CD4-positive, alpha-beta T cell treated with Interleukin-15 for 4 hours (primary cell): ENCODE results near the gene MYL6B.
"Not testable (repeated sequence)": the region's sequence is repeated elsewhere in the genome, so short reads cannot be mapped to it uniquely, and the experiment has no call there.

ENCODE experiments used
- DNase-seq: peaks from one replicate; pipeline ENCODE4 v3.0.0-alpha.2; 2020; ENCODE audit warnings: low spot score

The MYL6B gene

DNA sequence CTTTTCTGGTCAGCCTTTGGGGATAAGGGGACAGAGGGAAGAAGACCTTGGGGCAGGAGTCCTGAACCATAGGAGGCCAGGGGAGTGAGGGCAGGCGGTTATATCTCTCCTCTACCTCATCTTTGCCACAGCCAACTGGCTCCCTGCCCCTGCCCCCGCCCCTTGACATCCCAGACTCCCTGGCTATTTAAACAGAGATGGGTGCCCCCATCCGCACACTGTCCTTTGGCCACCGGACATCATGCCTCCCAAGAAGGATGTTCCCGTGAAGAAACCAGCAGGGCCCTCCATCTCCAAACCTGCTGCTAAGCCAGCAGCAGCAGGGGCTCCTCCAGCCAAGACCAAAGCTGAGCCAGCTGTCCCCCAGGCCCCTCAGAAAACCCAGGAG, 1.3 kb downstream of the MYL6B start:
- DNase-seq: no peak

DNA sequence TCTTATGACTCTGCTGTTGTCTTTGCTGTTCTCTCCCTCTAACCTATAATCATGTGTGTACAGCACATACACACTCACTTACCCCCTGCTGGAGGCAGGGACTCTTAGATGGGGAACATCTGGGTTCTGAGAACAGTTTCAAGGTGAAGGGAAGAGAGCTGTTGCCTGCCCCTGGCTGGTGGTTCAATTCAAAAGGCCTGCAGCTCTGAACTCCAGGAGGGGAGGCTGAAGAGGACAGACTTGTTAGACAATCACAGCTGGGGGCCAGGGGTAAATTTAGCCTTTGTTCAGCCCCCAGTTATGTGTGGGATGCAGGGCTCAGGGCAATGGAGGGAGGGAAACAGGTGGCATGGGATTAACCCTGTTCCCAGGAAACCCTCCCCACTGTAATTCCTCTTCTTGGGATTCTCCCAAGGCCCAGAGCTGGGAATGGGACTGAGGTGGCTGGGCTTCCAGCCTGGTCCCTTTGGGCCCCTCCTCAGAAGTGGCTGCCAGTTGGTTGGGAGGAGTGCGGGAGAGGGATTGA, 1.9 kb downstream of the MYL6B start:
- DNase-seq: no peak

DNA sequence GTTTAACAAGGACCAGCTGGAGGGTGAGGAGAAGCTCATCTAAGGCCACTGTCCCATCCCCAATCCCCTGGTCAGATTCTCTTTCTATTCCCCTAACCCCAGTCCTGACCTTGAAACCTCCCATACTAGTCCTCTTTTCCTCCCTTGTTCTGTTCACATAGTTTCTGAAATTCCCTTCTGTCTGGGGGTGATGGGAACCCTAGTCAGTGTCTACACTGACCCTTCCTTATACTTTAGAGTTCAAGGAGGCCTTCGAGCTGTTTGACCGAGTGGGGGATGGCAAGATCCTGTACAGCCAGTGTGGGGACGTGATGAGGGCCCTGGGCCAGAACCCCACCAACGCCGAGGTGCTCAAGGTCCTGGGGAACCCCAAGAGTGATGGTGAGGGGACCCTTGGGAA, 2.4 kb downstream of the MYL6B start:
- DNase-seq: no peak

DNA sequence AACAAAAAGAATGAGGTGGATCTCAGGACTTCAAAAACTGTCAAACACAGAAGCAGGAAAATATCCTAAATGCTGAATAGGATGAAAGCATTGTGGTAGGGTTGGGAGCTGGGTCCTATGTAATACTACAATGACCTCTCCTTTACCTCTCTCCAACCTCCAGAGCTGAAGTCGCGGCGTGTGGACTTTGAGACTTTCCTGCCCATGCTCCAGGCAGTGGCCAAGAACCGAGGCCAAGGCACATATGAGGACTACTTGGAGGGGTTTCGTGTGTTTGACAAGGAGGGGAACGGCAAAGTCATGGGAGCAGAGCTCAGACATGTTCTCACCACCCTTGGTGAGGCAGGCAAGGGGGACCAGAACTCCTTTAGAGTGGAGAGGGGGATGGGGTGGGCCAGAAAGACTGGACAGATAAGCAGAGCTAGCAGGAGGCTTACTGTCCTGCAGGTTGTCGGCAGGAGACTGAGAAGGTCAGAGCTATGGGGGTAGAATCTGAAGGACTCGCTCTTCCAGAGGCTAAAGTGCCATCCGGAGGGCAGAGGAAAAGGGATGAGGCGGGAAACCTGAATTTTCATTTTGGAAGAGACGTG, 3.0 kb downstream of the MYL6B start:
- DNase-seq: no peak

DNA sequence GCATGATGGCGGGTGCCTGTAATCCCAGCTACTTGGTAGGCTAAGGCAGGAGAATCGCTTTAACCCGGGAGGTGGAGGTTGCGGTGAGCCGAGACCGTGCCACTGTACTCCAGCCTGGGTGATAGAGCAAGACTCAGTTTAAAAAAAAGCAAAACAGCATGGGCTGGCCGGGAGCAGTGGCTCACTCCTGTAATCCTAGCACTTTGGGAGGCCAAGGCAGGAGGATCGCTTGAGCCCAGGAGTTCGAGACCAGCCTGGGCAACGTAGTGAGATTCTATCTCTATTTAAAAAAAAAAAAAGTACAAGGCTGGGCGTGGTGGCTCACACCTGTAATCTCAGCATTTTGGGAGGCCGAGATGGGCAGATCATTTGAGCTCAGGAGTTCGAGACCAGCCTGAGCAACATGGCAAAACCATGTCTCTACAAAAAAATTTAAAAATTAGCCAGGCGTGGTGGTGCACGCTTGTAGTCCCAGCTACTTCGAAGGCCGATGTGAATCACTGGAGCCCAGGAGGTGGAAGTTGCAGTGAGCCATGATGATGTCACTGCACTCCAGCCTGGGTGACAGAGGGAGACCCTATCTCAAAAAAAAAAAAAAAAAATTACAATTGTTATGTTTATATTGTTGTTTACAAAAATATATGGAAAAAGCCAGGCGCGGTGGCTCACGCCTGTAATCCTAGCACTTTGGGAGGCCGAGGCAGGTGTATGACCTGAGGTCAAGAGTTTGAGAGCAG, 4.2 kb downstream of the MYL6B start:
- not testable (repeated sequence) for DNase-seq

- peak; percentile 58 for DNase-seq
Measured at GRCh38 chr12:56157201-56158028, 5.0 kb downstream of the MYL6B start.

DNA sequence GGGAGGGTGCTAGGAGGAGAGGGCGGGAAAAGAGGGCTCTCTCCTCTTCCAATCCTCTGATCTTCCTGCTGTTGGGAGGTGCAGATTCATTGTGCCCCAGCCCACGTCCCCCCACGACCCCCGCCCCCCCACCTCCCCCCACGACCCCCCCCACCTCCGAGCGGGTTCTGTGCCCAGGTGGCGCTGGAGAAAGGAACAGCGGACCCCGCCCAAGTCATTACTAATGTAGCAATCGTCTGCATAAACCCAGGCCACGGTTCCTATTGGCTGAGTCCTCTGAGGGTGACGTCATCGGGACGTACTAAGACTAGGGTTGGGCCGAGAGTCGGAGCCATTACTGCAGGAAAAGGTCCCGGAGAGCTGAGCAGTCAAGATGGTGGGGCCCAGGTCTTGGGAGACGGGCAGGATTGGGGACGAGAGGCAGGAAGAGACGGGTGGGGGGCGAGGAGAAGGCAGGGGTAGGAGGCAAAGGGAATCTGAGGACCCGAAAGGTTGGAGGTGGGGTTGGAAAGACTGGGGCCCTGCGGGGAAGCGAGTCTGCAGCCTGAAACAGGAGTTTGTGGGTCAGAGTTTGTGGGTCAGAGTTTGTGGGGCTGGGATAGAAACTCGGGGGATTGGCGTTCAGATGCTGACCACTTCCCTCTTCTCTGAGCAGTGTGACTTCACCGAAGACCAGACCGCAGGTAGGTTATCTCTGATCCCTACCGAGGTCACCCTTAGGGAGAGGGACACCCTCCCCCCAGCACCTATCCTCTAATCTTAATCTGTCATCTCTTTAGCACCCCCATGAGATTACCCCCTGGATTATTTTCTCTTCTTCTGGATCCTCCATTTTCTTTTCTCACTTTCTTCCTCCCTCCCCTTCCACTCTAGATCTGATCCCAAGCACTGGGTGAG, 5.9 kb downstream of the MYL6B start, which contains the start of gene MYL6:
Gene MYL6, plus strand, starts transcription at position 331 of the 897 bp plus-strand sequence. Its CDS starts 43 bp downstream, at position 374.
- peak; percentile 95 for DNase-seq

GRCh38 chr12:56158926-56159461, 6.6 kb downstream of the MYL6B start:
- no peak for DNase-seq

DNA sequence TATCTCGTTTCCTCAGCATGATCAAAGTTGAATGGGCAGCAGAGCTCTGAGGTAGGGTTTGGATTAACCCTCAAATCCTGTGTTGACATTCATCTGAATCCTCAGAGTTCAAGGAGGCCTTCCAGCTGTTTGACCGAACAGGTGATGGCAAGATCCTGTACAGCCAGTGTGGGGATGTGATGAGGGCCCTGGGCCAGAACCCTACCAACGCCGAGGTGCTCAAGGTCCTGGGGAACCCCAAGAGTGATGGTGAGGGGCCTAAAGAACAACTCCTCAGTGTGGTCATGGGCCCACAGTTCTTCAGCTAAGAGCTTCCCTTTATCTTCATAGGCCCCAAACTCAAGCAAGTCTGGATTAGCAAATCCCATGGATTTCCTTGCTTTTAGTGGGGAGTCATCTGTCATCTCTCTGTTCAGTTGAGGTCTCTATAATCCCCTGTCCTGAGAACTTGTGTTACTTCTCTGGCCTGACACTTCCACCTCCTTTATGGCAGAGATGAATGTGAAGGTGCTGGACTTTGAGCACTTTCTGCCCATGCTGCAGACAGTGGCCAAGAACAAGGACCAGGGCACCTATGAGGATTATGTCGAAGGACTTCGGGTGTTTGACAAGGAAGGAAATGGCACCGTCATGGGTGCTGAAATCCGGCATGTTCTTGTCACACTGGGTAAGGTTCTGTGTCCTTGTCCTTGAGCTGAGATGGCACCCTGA, 7.2 kb downstream of the MYL6B start:
- no peak for DNase-seq

GRCh38 chr12:56160193-56160763, 7.9 kb downstream of the MYL6B start:
- DNase-seq: peak; percentile 68

GRCh38 chr12:56160894-56161689, 8.7 kb downstream of the MYL6B start:
- no peak for DNase-seq

GRCh38 chr12:56161690-56162351, 9.4 kb downstream of the MYL6B start:
- no peak for DNase-seq

GRCh38 chr12:56162468-56163290, 10.3 kb downstream of the MYL6B start:
- DNase-seq: no peak

DNA sequence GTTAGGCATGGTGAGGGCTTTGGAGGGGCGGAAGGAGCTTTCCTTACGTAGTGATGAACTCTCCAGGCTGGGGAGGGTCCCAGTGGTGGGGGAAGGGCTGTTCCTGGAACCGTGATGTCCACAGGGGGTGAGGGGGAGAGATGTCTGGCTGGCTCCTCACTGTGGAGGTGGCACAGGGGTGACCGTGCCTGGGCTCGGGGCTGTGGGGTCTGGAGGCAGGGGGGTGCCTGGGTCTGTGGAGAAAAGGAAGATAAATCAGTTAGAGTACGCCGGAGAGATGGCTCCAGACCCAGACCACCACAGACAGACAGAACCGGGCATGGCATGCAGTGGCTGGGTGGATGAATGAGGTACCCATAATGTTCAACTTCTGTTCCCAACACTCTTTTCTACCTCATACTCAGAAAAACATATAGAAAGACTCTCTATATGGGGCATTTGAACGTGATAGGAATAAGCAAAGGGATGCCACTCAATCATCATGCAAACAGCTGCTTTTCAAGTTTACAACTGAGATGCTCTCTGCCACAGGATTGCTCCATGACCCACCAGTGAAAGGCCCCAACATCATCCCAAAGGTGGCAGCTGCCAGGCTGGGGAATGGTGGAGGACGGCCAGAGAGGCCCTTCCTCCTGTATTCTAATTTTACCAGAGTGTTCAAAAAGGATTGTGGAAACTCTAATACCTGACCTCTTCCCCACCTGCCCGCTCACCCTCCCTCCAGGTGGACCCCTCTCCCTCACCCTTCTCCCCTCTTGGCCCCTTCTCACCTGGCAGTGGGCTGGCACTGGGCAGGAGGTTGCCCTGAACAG, 11.4 kb downstream of the MYL6B start:
- DNase-seq: no peak

GRCh38 chr12:56164345-56164729, 11.9 kb downstream of the MYL6B start:
- DNase-seq: no peak

GRCh38 chr12:56165369-56165768, 13.0 kb downstream of the MYL6B start:
- no peak for DNase-seq

GRCh38 chr12:56169229-56169759, 16.9 kb downstream of the MYL6B start:
- DNase-seq: no peak
